Measurements from ENCODE around the gene OVAAL. TPM values are rescaled to one million over a fixed set of nuclear protein-coding genes. Genes with fewer than 3 reads are reported as not detected.

OVAAL gene
- total and polyA plus RNA-seq, 9 of the 15 experiments (the other 6 are each of a cell fraction or from before 2014, with no cell fraction given) = 0.04 to 0.18 (median 0.08) TPM; not detected in 4

- H4K20me1 ChIP-seq (replicated peaks; ENCODE audit: control insufficient read depth, insufficient read depth, low read length) = no peaks in the 10 kb centered on the region
- CTCF ChIA-PET (ENCODE audit: low intra/inter-chr PET ratio) = no interaction called here
- H3K27me3 ChIP-seq (ENCODE audit: control insufficient read depth in 2 of 2, insufficient read depth in 2 of 2, low read length in 2 of 2) = no peaks in the 10 kb centered on the region
- POLR2A ChIA-PET = interaction anchor here (0.8 to 0.9 kb wide), 3 partner anchors 10 to 31 kb away, joined by 3 to 4 read pairs (median 3); no protein-coding TSS in a partner anchor
- FAIRE-seq (no peak), ATAC-seq (no peak), DNase-seq (ENCODE audit: extremely low read depth in 1 of 4, low spot score in 3 of 4) (no peak)
- TF ChIP-seq SP2 (IDR thresholded peaks at IDR 0.05; ENCODE audit: extremely low read depth, low read depth, low read length, poor library complexity, severe bottlenecking) (no peak), SMARCC2 (IDR thresholded peaks at IDR 0.05; ENCODE audit: low read depth) (no peak), HLTF (IDR thresholded peaks at IDR 0.05) (no peak), THRB (CRISPR knock-in tag; conservative IDR thresholded peaks at IDR 0.05) (no peak), CBX3 (IDR thresholded peaks at IDR 0.05; ENCODE audit: borderline replicate concordance in 1 of 2, low read length in 2 of 2) (no peak), SAFB2 (IDR thresholded peaks at IDR 0.05; ENCODE audit: borderline replicate concordance, low read depth, low read length, severe bottlenecking) (no peak), ZBTB43 (CRISPR knock-in tag; IDR thresholded peaks at IDR 0.05) (no peak), CBX8 (IDR thresholded peaks at IDR 0.05; ENCODE audit: borderline replicate concordance, extremely low read depth, low read depth, low read length, poor library complexity, severe bottlenecking) (no peak), POLR2H (tag; IDR thresholded peaks at IDR 0.05; ENCODE audit: low read depth) (0 out of 2 replicates have a peak, but pooled peaks have one; percentile 24), GATAD2B (IDR thresholded peaks at IDR 0.05; ENCODE audit: borderline replicate concordance) (no peak), FOXK1 (CRISPR knock-in tag; IDR thresholded peaks at IDR 0.05; ENCODE audit: borderline replicate concordance) (no peak), RFX1 (IDR thresholded peaks at IDR 0.05) (peak; percentile 43; the same call in 1 of the 2 replicates), NR4A1 (CRISPR knock-in tag; IDR thresholded peaks at IDR 0.05) (no peak), NR4A1 (tag; IDR thresholded peaks at IDR 0.05) (no peak)
- TF ChIP-seq, protein P1, sequence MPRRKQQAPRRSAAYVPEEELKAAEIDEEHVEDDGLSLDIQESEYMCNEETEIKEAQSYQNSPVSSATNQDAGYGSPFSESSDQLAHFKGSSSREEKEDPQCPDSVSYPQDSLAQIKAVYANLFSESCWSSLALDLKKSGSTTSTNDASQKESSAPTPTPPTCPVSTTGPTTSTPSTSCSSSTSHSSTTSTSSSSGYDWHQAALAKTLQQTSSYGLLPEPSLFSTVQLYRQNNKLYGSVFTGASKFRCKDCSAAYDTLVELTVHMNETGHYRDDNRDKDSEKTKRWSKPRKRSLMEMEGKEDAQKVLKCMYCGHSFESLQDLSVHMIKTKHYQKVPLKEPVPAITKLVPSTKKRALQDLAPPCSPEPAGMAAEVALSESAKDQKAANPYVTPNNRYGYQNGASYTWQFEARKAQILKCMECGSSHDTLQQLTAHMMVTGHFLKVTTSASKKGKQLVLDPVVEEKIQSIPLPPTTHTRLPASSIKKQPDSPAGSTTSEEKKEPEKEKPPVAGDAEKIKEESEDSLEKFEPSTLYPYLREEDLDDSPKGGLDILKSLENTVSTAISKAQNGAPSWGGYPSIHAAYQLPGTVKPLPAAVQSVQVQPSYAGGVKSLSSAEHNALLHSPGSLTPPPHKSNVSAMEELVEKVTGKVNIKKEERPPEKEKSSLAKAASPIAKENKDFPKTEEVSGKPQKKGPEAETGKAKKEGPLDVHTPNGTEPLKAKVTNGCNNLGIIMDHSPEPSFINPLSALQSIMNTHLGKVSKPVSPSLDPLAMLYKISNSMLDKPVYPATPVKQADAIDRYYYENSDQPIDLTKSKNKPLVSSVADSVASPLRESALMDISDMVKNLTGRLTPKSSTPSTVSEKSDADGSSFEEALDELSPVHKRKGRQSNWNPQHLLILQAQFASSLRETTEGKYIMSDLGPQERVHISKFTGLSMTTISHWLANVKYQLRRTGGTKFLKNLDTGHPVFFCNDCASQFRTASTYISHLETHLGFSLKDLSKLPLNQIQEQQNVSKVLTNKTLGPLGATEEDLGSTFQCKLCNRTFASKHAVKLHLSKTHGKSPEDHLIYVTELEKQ (CRISPR knock-in tag; IDR thresholded peaks at IDR 0.05) = no peak
- BruUV-seq (replicated peaks) = no TSS peak
- no peaks in the 10 kb centered on the region for H3K9me3 ChIP-seq (replicated peaks; ENCODE audit: control insufficient read depth, insufficient read depth, low read depth, low read length)
- in situ Hi-C loops (cut with MboI) = no loop called here
- no peak overlapping the region for H3K9ac ChIP-seq (ENCODE audit: insufficient read depth in 1 of 2, low read depth in 2 of 2, low read length in 2 of 2)
- peaks cover 29 to 35% of the 10 kb centered on the region in 2 experiments for H3K4me1 ChIP-seq (replicated peaks in 1 of 2; ENCODE audit: control insufficient read depth in 2 of 2, insufficient read depth in 2 of 2, low read length in 2 of 2)
- intact Hi-C loops (cut with micrococcal nuclease) = no loop called here
- no peaks in the 10 kb centered on the region for H3K36me3 ChIP-seq (ENCODE audit: control insufficient read depth, insufficient read depth, low read length)
- no peaks in the 10 kb centered on the region for H3K9me1 ChIP-seq (ENCODE audit: control insufficient read depth, insufficient read depth, low read length)
- no peak overlapping the region for H3K27ac ChIP-seq (ENCODE audit: extremely low read depth, low read depth, low read length)
- H3K4me2 ChIP-seq (ENCODE audit: insufficient read depth, low read length) = no peak overlapping the region
- no peaks in the 10 kb centered on the region for H3K79me2 ChIP-seq (ENCODE audit: control insufficient read depth, insufficient read depth, low read length)
- H2AFZ ChIP-seq (ENCODE audit: low read depth, low read length) = peak overlapping the region; percentile 7; the same call in 1 of the 2 replicates
- no peak overlapping the region for H3K4me3 ChIP-seq
- WGBS (ENCODE audit: insufficient coverage, low coverage, missing lambda C conversion rate) = 48% methylated on average over 2 of the region's 2 CpGs
Measured at GRCh38 chr1:180606155-180606554, 47.4 kb downstream of the OVAAL start.
